Activated T-cell treated with anti-CD3 and anti-CD28 coated beads, Interleukin-2, amount 50 U/mL, for 24 hours (primary cell): ENCODE data around the gene TGFB2.

Source experiments
- DNase-seq: peaks from one replicate; pipeline ENCODE4 v3.0.0-alpha.2; 2020
- H3K27ac Mint-ChIP-seq: 2 replicates; pipeline ENCODE4 v1.8.0; 2020; ENCODE audit warnings: mild to moderate bottlenecking, mixed read lengths
- H3K27me3 Mint-ChIP-seq: 2 replicates; pipeline ENCODE4 v1.8.0; 2020; ENCODE audit warnings: mixed read lengths
- H3K36me3 Mint-ChIP-seq: 2 replicates; pipeline ENCODE4 v1.8.0; 2020; ENCODE audit warnings: low read depth, mixed read lengths
- H3K4me1 Mint-ChIP-seq: 2 replicates; pipeline ENCODE4 v1.8.0; 2020; ENCODE audit warnings: low read depth, mixed read lengths
- H3K4me3 Mint-ChIP-seq: 2 replicates; pipeline ENCODE4 v1.8.0; 2020; ENCODE audit warnings: mild to moderate bottlenecking, moderate library complexity, mixed read lengths
- H3K9me3 Mint-ChIP-seq: 2 replicates; pipeline ENCODE4 v1.8.0; 2020; ENCODE audit warnings: mixed read lengths

Gene TGFB2

GRCh38 chr1:218459450-218459849 lies 114.3 kb downstream of the TGFB2 start:
- Mint-ChIP-seq H3K27me3 (peaks cover 2% of the 10 kb centered on the region), H3K9me3 (no peaks in the 10 kb centered on the region), H3K4me3 (no peak overlapping the region), H3K4me1 (no peaks in the 10 kb centered on the region), H3K36me3 (no peaks in the 10 kb centered on the region), H3K27ac (no peak overlapping the region)
- DNase-seq, result no peak

DNA sequence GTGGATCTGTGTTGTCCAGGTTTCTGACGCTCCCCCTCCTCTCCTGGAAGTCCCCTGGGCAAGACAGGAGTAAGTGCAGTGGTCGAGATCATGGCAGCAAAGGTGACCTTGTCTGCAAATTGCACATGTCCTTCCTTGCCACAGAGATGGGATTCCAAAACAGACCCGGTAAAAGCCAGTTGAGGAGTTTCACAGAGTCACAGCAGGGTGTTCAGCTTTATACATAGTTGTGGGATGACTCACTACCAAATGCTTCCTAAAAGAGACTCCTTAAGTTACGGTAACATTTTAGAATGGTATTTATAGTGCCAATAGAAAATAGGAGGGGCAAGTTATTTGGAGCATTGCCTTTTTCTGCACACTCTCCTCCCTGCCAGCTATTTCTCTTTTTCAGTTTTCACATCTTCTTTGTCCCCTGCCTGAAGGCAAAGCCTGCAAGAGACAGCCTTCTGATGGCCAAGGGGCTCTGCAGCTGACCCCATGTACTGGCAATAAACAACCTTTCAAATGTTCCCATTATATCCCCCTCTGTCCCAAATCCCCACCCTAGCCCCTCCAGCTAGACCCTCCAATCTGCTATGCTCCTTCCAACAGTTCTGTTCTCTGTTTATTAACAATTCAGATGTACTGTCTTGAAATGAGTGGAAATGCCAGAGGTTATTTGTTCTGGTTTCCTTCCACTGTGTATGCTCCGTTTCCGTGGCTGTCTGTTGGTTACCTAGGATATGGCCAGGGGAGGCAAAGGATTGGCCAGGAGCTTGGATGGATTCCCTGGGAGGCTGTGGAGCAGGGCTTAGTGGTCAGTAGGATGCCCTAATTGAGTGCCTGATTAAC lies 115.0 kb downstream of the TGFB2 start:
- Mint-ChIP-seq H3K27ac (no peak overlapping the region), H3K36me3 (no peaks in the 10 kb centered on the region)

GRCh38 chr1:218461351-218461750 lies 116.2 kb downstream of the TGFB2 start:
- Mint-ChIP-seq H3K36me3 (no peaks in the 10 kb centered on the region), H3K4me3 (no peak overlapping the region), H3K27me3 (no peaks in the 10 kb centered on the region), H3K4me1 (no peaks in the 10 kb centered on the region), H3K27ac (no peak overlapping the region), H3K9me3 (no peaks in the 10 kb centered on the region)
- DNase-seq, result no peak

More for the DNA sequence above, 115.0 kb downstream of the TGFB2 start:
- Mint-ChIP-seq H3K27me3 (peaks cover 2% of the 10 kb centered on the region), H3K9me3 (no peaks in the 10 kb centered on the region), H3K4me3 (no peak overlapping the region), H3K4me1 (no peaks in the 10 kb centered on the region)
- DNase-seq, result no peak

DNA sequence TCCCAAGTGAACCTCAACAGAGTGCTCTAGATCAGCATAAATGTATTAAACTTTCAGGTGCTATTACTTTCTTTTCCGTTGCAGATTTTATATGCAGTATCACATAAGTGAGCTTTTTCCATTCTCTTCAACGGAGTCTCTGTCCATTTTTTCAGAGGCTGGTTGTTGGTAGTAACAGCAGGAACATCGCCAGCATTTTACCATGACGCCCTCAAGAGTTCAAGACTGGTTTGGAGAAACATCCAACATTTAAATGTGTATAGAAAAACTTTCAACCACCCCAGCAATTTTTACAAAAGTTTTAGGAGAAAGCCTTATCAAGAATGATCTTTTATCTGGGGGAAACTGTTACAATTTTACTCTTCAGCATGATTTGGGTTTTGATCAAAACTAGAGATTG lies 117.0 kb downstream of the TGFB2 start:
- Mint-ChIP-seq H3K4me1 (no peaks in the 10 kb centered on the region), H3K4me3 (no peak overlapping the region), H3K27me3 (no peaks in the 10 kb centered on the region), H3K9me3 (no peaks in the 10 kb centered on the region), H3K36me3 (no peaks in the 10 kb centered on the region), H3K27ac (no peak overlapping the region)
- no peak for DNase-seq

DNA sequence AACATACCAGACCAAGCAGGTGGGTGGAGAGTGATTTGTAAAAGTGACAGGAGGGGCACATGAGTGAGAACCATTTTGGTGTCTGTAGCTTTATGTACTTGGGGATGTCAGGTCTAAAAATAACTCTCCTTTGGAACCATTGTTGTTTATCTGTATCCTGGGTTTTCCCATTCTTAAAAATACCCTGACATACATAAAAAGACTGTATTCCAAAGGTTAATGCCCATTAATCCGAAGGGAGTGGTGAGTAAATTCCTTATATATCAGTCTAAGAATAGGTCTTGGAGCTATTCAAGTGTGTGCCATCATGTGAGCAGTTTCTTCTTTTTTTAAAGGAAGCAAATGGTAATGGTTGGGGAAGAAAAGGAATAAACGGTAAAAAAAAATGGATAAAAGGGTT lies 117.5 kb downstream of the TGFB2 start:
- no peaks in the 10 kb centered on the region for H3K4me1 Mint-ChIP-seq
- no peaks in the 10 kb centered on the region for H3K9me3 Mint-ChIP-seq
- H3K27ac Mint-ChIP-seq, result no peak overlapping the region
- H3K4me3 Mint-ChIP-seq, result no peak overlapping the region
- no peak for DNase-seq
- no peaks in the 10 kb centered on the region for H3K27me3 Mint-ChIP-seq
- no peaks in the 10 kb centered on the region for H3K36me3 Mint-ChIP-seq

GRCh38 chr1:218463194-218464156 lies 118.3 kb downstream of the TGFB2 start:
- H3K9me3 Mint-ChIP-seq, result no peaks in the 10 kb centered on the region
- no peak overlapping the region for H3K4me3 Mint-ChIP-seq
- H3K27ac Mint-ChIP-seq, result no peak overlapping the region
- no peaks in the 10 kb centered on the region for H3K4me1 Mint-ChIP-seq
- no peaks in the 10 kb centered on the region for H3K36me3 Mint-ChIP-seq
- no peak for DNase-seq
- H3K27me3 Mint-ChIP-seq, result no peaks in the 10 kb centered on the region

DNA sequence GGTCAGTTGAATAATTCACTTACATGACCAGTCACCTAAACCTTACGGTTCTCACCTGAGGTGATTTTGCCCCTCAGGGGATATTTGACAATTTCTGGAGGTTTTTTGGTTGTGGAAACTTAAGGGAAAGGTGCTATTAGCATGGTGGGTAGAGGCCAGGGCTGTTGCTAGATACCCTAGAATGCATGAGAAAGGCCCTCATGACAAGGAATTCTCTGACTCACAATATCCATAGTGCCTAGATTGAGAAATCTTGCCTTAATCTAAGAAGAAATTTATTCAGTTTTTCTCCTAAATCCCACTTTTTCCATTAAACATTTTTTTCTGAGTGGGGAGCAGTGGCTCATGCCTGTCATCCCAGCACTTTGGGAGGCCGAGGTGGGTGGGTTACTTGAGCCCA lies 119.7 kb downstream of the TGFB2 start:
- H3K4me3 Mint-ChIP-seq, result no peak overlapping the region
- no peak for DNase-seq

GRCh38 chr1:218466341-218467010 lies 121.3 kb downstream of the TGFB2 start:
- no peak overlapping the region for H3K27ac Mint-ChIP-seq
- H3K9me3 Mint-ChIP-seq, result no peaks in the 10 kb centered on the region
- no peaks in the 10 kb centered on the region for H3K36me3 Mint-ChIP-seq
- peaks cover 3% of the 10 kb centered on the region for H3K27me3 Mint-ChIP-seq
- no peak for DNase-seq
- no peak overlapping the region for H3K4me3 Mint-ChIP-seq
- no peaks in the 10 kb centered on the region for H3K4me1 Mint-ChIP-seq

More for the DNA sequence above, 119.7 kb downstream of the TGFB2 start:
- H3K27me3 Mint-ChIP-seq, result peaks cover 3% of the 10 kb centered on the region
- no peaks in the 10 kb centered on the region for H3K9me3 Mint-ChIP-seq
- no peaks in the 10 kb centered on the region for H3K4me1 Mint-ChIP-seq
- no peak overlapping the region for H3K27ac Mint-ChIP-seq
- no peaks in the 10 kb centered on the region for H3K36me3 Mint-ChIP-seq

DNA sequence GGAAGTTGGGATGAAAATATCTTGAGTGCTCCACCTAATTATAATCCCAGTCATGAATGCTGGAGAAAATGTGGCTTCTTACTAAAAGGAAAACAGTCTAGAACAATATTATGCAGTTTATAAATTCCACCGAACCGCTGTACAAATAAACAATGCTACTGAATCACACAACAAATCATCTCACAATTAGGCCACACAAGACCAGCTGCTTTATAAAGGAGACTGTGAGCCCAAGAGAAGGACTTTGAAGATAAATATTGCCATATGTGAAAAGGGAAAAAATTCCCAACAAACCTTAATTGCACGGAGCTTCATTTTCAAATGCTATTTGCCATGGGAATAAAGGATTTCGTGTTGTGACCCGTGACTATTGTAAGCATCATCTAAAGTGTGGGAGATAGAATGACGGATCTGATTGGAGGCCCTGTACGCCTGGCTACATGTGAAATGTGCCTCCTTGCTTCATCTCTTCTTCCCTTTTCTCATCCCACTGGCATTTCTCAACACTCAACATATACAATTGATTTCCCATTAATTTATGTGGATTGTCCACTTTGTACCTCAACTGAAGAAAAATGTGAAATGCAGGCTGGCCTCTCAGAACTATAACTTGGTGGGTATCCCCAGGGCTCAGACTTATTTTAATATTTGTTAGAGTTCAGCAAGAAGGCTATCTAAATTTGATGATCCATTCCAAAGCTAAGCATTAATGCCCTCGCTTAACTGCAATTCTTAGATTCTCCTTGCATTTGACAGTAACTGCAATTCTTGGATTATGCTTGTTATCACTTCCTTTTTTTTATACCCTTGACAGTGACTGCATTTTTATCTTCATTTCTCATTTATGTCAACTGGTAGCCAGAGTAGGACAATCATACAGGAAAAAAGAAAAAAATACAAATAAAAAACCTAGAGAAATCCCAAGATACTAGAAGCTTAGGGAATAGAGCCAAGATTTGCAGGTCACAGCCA lies 122.3 kb downstream of the TGFB2 start:
- Mint-ChIP-seq H3K4me1 (no peaks in the 10 kb centered on the region), H3K27me3 (peaks cover 3% of the 10 kb centered on the region), H3K36me3 (no peaks in the 10 kb centered on the region), H3K9me3 (no peaks in the 10 kb centered on the region), H3K4me3 (no peak overlapping the region), H3K27ac (no peak overlapping the region)
- DNase-seq, result no peak

- Mint-ChIP-seq H3K4me1 (peaks cover 8% of the 10 kb centered on the region), H3K4me3 (no peak overlapping the region), H3K9me3 (no peaks in the 10 kb centered on the region), H3K27me3 (peaks cover 3% of the 10 kb centered on the region), H3K27ac (no peak overlapping the region), H3K36me3 (no peaks in the 10 kb centered on the region)
- DNase-seq, result no peak
These were observed 123.6 kb downstream of the TGFB2 start for GRCh38 chr1:218468711-218469110.

DNA sequence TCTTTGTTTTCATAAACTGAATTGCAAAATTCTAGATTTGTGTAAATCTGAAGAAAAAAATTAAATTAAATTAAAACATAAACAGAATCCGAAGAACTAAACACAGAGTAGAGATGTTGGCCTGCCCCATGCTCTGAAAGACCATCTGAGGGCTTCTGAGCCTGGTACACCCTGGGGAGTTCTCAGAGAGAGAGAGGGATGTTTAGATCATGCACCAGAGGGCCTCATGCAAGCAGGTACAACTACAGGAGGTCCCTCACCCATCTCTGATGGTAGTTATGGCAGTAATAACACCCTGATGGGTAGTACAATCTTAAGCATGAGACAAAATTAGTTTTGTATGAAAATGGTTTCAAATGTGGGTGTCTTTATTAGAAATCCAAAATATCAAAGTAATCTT lies 127.7 kb downstream of the TGFB2 start:
- DNase-seq, result no peak
- Mint-ChIP-seq H3K4me3 (no peak overlapping the region), H3K9me3 (no peaks in the 10 kb centered on the region), H3K27ac (no peak overlapping the region), H3K4me1 (peaks cover 19% of the 10 kb centered on the region), H3K27me3 (peaks cover 3% of the 10 kb centered on the region), H3K36me3 (no peaks in the 10 kb centered on the region)

- DNase-seq, result no peak
- no peaks in the 10 kb centered on the region for H3K9me3 Mint-ChIP-seq
- peak overlapping the region; percentile 61 for H3K27ac Mint-ChIP-seq
- H3K4me3 Mint-ChIP-seq, result no peak overlapping the region
- H3K36me3 Mint-ChIP-seq, result no peaks in the 10 kb centered on the region
- peaks cover 3% of the 10 kb centered on the region for H3K27me3 Mint-ChIP-seq
- peaks cover 19% of the 10 kb centered on the region for H3K4me1 Mint-ChIP-seq
These were observed 128.4 kb downstream of the TGFB2 start for GRCh38 chr1:218473522-218473921.

GRCh38 chr1:218474128-218474527 lies 129.0 kb downstream of the TGFB2 start:
- H3K27ac Mint-ChIP-seq, result no peak overlapping the region
- DNase-seq, result no peak
- H3K4me3 Mint-ChIP-seq, result no peak overlapping the region
- peaks cover 19% of the 10 kb centered on the region for H3K4me1 Mint-ChIP-seq
- H3K36me3 Mint-ChIP-seq, result no peaks in the 10 kb centered on the region
- H3K27me3 Mint-ChIP-seq, result peaks cover 2% of the 10 kb centered on the region
- no peaks in the 10 kb centered on the region for H3K9me3 Mint-ChIP-seq
